ENCODE data around the gene FOXN3.

FOXN3 gene

DNA sequence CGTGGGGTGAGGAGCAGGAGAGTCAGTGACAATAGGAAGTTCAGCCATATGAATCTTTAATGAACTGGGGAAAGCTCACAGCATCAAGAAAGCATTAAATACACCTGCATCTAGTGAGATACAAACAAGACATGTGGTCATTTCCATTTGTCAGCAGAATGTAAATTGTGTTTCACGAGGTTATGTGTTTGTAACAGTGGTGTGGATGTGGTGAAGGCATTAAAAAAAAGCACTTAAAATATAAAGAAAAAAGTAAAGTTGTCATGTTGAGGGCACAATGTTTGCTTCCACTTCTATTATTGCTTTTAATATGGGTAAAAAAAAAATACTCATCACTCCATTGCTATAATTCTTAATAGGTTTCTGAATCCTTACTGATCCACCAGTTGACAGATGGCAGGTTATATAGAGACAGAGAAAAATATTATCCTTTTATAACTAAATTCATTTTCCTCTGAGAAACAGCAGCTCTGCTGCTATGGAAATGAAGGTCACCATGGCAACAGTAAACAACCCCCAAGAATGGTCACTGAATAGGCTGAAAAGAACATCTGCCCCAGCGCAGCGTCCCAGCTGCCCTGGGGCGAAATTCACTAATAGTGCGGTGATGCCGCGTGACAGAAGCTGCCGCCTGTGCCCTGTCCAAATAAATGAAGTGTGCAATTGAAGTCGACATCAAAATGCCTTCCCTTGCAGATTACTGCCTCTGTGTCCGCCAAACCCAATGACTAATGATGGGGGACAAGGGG, 226.1 kb downstream of the FOXN3 start:
- TF ChIP-seq CTCF (IDR thresholded peaks at IDR 0.05; ENCODE audit: low read depth, low read length): no peak

DNA sequence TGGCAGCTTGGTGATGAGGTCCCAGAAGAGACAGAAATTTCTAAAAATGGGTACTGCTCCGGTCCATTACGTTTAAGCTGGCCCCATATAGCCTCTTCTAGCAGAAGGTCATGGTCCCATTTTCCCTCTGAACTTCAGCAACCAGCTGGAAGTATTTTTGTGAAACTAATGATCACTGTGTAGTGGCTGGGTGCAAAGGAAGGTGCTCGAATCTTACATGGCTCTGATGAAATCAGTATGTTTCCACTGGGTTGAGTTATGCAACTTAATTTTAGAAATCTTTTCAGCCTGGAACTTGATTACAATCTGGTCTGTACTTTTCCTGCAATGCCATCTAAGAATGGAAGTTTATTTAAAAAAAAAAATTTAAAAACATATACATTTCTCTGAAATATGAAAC, 228.5 kb downstream of the FOXN3 start:
- DNase-seq (ENCODE audit: extremely low read depth, low read depth): no peak
- no peak for TF ChIP-seq CTCF (IDR thresholded peaks at IDR 0.05; ENCODE audit: low read depth, low read length)

More for the DNA sequence above, 226.1 kb downstream of the FOXN3 start:
- DNase-seq (ENCODE audit: extremely low read depth, low read depth): no peak

DNA sequence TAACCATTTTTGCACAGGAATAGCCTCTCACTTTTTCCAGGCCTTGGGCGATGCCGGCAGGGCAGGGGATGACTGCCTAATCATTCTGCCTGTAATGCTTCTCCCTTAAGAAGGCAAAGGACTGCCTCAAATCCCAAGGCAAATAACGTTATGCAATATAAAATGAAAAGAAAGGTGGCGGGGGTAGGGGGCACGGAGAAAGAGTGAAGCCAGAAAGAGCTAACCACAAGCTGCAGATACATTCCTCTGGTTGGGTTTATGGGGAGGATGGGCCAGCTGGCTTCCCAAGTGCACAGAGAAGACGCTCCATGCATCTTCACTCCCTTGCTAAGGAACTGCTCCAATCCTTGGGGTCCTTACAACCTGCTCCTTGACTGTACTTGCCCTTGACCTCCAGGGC, 229.5 kb downstream of the FOXN3 start:
- no peak for TF ChIP-seq CTCF (IDR thresholded peaks at IDR 0.05; ENCODE audit: low read depth, low read length)
- no peak for DNase-seq (ENCODE audit: extremely low read depth, low read depth)

DNA sequence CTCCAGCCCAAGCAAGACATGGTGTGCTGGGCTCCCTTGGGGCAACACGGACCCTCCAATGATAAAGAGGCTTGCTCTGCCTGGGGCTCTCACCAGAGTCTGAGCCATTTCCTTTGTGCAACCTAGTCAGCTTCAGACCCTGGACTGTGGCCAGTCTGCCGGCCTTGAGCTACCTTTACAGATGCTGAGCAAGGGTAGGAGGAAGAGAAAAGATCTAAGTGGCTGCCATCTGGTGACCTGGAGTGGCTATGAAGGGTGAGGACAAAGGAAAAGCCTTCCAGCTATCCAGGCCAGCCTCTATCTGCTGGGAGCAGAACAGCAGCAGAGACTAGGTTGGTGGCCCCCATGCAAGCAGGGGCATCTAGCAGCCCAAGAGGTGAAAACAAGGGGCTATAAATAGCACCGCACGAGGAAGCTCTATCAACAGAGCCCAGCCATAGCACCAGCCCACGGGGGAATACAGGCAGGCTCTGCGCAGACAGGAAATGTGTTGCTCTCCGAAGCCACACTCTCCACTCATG, 230.1 kb downstream of the FOXN3 start:
- no peak for TF ChIP-seq CTCF (IDR thresholded peaks at IDR 0.05; ENCODE audit: low read depth, low read length)
- no peak for DNase-seq (ENCODE audit: extremely low read depth, low read depth)

DNA sequence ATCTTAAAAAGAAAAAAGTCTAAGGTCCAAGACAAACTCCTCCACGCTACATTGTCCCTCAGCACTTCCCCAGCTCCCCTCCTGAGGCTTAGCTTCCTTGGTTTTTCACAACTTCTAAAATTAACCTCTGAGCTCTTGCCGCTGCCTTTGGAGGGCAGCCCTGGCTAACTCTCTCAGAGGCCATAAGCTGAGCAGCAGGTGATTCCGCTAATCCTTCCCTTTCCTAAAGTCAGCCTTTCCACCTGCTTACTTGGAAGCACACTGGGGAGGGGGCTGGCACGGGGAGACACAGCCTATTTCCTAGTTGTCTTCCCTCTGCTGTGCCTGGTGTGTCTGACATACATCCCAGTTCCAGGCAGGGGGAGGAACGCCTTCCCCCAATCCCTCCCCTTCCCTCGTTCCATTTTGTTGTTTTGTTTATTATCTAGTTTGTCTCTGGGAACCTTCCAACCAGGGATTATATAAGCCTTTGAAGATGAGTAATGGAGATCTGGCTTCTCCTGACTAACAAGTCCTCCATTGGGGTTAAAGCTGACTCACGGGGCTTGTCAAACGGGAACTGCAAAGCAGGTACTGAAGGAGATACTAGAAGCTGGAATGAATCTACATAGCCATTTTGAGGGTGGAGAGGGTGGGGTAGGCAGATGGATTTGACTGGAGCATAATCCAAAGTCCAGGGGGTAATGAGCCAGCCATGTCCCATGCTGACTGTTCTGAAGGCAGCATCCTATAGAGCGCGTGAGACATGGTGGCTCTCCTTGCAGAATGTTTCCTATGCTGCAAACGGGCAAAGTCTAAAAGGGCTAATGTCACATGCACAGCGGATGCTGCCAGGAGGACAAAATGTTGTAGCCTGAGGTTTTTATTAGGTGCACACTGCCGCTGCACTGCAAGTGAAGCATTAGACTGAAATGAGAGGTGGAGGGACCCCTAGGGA, 230.8 kb downstream of the FOXN3 start:
- peak; percentile 44 for DNase-seq (ENCODE audit: extremely low read depth, low read depth)

GRCh38 chr14:89184952-89185351, 232.1 kb downstream of the FOXN3 start:
- no peak for DNase-seq (ENCODE audit: extremely low read depth, low read depth)
- TF ChIP-seq CTCF (IDR thresholded peaks at IDR 0.05; ENCODE audit: low read depth, low read length): no peak

More for the DNA sequence above, 230.8 kb downstream of the FOXN3 start:
- TF ChIP-seq CTCF (IDR thresholded peaks at IDR 0.05; ENCODE audit: low read depth, low read length): no peak

DNA sequence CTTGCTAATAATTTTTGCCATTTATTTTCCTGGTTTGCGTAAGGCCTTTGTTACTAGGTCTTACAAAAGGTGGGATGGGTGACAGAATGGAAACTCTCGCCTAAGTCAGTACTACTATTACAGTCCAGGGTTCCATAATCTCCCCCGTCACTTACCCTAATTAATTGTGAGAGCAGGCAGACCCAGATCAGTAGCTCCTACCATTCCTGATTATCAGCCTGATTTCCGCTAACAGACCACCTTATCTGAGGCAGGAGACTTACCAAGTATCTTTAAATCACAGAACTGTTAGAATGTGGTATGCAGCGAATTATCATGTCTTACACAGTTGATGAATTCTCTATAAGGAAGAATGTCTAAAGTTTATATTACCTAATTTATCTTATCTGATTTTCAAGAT, 234.7 kb downstream of the FOXN3 start:
- no peak for DNase-seq (ENCODE audit: extremely low read depth, low read depth)
- TF ChIP-seq CTCF (IDR thresholded peaks at IDR 0.05; ENCODE audit: low read depth, low read length): no peak
